ENCODE data around the gene ZDHHC22.

Gene ZDHHC22

GRCh38 chr14:77155083-77155482 is 13.5 kb upstream of the ZDHHC22 start:
- DNase-seq = no peak

DNA sequence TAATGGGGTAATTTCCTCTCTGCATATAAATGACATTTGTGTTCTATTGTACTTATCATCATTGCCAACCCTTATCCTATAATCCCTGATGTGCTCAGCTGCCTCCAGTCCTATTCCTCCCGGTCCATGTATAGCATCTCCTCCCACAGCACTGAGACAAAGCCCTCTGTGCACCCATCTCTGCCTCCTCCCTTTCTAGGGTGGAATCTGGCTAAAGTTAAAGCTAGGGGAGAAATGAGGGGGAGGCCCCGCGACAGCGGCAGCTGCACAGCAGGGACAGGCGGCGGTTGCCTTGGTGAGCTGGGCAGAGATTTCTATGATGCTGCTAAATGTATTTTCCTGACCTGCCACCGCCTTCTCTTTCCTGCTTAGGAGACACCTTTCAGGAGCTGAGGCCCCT is 12.8 kb upstream of the ZDHHC22 start:
- peak; percentile 79 for DNase-seq

GRCh38 chr14:77153802-77154201 is 12.2 kb upstream of the ZDHHC22 start:
- no peak for DNase-seq

- peak; percentile 84 for DNase-seq
Measured at GRCh38 chr14:77151918-77152588, 10.5 kb upstream of the ZDHHC22 start.

GRCh38 chr14:77151245-77151644 is 9.7 kb upstream of the ZDHHC22 start:
- peak; percentile 84 for DNase-seq

GRCh38 chr14:77148510-77149231 is 7.1 kb upstream of the ZDHHC22 start:
- peak; percentile 40 for DNase-seq

GRCh38 chr14:77145975-77146740 is 4.6 kb upstream of the ZDHHC22 start:
- peak; percentile 52 for DNase-seq

- DNase-seq = no peak
Measured at GRCh38 chr14:77144412-77145115, 3.0 kb upstream of the ZDHHC22 start.

GRCh38 chr14:77143071-77143470 is 1.5 kb upstream of the ZDHHC22 start:
- DNase-seq = peak; percentile 46

DNA sequence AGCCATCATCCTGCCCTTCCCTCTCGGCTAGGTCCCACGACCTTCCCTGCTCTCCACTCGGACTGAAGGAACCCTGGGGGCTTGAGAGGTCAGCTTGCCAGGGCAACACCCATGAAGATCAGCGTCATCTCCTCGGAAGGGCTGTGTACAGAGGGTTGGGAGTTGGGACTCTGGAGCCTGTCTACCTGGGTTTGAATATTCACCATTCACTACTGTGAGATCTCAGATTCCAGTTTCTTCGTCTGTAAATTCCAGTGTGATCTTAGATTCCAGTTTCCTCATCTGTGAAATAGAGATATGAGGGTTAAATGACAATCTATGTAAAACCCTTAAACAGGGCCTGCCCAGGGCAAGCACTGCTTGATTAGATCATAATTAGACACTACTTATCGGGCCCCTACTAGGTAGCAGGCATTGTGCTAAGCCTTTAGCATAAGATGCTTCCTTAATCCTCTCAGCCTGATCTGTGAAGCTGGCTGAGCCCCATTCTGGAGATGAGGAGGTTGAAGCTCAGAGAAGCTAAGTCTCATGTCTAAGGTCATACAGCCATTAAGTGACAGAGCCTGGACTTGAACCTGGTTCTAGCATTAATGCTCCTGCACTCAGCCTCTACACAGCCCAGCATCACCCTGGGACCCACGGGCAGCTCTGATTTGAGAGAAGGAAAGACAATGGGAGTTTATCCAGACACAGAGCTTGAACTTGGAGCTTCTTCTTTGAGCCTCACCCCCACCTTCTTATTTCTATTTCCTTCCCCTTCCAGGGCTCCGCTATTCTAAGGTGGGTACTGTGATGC is 612 bp upstream of the ZDHHC22 start:
- peak; percentile 45 for DNase-seq

DNA sequence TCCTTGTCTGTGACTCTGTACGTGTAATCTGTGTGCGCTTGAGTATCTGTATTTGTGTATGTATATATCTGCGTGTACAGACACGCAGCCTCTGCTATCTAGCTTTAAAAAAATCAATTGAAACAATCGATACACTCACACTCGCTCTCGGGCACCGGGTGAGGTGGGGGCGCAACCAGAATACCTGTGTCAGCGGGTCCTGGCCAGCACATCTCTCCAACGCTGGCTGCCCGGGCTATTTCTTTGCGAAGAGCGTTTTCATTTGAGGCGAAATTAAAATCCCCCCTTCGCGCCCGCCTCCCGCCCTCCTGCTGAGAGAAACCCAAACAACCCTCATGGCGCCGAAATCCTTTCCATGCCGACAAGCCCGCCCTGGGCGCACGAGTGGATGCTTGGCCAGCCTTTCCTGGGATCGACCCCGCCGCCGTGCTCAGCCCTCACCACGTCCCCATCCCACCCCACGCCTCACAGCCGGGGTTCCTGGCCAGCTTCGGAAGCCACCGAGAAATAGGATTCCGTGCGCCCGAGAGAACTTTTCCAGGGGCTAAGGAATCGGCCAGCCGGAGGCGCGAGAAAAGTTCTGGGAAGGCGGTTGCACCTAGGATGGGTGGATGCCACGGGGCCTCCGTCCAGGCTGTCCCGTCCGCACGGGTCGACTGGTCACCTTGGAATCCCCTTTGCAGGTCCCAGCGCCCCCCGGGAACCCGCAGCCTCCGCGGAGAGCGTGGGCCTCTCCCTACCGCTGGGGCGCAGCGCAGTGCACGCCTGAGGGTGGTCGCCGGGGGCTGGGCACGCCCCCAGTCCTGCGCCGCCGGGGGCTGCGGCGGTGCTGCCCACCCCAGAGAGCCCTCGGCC is 1.0 kb downstream of the ZDHHC22 start:
- peak; percentile 68 for DNase-seq

- DNase-seq = peak; percentile 86
Measured at GRCh38 chr14:77139540-77140358, 1.8 kb downstream of the ZDHHC22 start.

GRCh38 chr14:77139022-77139421 is 2.6 kb downstream of the ZDHHC22 start:
- DNase-seq = no peak

DNA sequence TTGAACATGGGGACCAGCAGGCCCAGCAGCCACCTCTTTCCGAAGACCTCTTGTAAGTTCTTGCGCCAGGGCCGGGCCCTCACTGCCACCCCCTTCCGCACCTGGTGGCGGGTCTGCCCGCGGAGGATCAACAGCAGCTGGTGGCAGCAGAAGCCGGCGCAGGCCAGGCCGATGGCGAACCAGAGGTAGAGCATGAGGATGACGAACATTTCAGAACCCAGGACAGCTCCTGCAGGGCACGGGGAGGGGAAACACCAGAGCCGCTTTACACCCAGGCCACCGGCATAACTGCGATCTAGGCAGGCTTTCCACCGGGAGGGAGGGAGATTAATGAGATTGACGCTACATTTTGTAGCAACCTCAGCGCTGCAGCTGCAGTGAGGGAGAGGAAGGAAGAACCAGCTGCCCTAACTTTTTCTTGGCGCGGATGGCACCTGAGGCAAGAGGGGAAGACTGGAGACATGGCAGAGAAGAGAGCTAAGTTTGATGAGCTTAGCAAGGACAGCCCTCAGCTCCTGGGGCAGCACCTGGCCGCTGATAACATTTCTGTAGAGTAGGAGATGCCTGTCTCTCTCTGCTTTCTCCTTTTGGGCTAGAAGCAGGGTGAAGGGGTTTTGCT is 7.8 kb downstream of the ZDHHC22 start:
- no peak for DNase-seq

DNA sequence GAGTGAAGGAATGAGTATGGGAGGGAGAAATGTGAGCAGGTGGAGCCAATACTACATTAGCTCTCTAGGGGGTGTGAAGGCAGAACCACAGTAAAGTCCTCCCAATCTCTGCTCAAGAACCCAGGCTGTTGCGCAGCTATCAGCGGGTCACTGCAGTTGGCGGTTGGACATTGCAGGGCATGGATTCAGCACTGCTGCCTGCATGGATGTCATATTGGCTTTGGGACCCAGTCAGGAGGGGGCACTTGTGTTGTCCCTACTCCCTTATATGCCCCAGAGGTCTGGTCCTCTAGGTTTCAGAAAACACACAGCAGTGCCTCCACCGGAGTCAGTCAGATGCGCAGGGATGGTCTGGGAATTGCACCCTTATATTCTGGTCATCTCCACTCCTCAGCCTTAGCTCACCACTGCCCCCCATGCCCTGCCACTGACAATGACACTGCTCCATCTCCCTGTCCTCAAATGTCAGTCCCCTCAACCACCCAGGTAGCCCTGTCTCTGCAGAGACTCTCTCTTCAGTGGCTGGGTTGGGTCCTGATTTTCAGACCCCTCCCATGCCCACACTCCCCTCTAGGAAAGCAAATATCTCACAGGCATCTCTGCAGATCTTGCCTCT is 9.6 kb downstream of the ZDHHC22 start:
- no peak for DNase-seq

DNA sequence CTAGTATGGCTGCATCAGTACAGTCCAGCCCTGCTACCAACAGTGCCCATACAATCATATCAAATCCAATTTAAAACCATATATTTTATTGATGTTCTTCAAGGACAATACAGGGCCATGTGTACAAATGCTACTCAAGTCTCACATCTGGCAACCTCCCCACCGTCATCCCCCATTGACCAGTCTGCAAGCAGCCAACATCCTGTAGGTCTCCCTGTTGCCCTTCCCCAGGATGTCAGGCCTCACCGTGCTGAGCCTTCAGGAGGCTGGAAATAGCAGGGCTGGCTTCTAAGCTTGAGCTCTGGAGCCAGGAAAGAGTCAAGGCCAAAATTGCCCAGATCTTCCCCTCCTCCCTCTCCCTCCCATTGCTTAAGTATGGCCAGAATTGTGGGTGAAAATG is 10.4 kb downstream of the ZDHHC22 start:
- DNase-seq = no peak

GRCh38 chr14:77130386-77130785 is 11.2 kb downstream of the ZDHHC22 start:
- DNase-seq = no peak

GRCh38 chr14:77128414-77128891 is 13.1 kb downstream of the ZDHHC22 start:
- DNase-seq = peak; percentile 35

DNA sequence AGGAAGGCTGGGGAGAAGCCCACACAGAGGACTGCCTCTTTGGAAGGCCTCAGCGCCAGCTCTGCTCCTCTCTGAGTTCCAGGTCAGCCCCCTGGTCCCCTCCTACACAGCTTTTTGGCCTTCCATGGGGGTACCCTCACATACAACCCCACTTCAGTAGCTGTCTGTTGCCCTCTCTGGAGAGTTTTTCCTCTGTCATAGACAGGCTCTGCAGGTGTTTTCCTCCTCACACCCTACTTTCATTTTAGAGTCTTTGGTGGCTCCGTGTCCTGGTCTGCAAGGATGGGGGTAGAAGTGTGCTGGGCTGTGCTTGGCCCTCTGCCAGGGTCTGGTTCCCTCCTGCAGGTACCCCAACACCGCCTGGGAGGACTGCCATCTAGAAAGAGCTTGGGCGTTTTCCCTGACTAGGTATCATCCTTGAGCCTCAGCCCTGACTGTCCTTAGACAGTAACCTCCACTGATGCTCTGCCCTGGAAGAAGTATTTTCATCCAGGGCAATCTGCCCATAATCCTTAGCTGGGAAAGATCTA is 15.1 kb downstream of the ZDHHC22 start:
- no peak for DNase-seq

Measured in NCI-H69 (cell line).